Epithelial cell of prostate (primary cell): ENCODE results near the gene ASB15.

Experiments used
- DNase-seq: peaks from one replicate; pipeline ENCODE4 v3.0.0-alpha.2; 2011; ENCODE audit warnings: low read depth, low spot score
- H3K27ac ChIP-seq: fragments of 450-650 bp; 2 replicates; pipeline ENCODE4 v1.5.1; 2017; ENCODE audit warnings: mild to moderate bottlenecking

Gene ASB15

DNA sequence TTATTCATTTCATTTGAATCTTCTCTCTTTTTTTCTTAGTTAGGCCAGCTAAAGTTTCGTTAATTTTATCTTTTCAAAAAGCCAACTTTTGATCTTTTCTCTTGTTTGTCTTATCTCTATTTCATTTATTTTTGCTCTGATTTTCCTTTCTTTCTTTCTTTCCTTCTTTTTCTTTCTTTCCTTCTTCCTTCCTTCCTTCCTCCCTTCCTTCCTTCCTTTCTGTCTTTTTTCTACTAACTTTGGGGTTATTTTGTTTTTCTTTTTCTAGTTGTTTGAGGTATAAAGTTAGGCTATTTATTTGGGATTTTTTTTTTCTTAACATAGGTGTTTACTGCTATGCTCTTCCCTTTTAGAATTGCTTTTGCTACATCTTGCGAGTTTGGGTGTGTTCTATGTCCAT lies 13.2 kb upstream of the ASB15 start:
- H3K27ac ChIP-seq, result no peak overlapping the region
- DNase-seq, result no peak

DNA sequence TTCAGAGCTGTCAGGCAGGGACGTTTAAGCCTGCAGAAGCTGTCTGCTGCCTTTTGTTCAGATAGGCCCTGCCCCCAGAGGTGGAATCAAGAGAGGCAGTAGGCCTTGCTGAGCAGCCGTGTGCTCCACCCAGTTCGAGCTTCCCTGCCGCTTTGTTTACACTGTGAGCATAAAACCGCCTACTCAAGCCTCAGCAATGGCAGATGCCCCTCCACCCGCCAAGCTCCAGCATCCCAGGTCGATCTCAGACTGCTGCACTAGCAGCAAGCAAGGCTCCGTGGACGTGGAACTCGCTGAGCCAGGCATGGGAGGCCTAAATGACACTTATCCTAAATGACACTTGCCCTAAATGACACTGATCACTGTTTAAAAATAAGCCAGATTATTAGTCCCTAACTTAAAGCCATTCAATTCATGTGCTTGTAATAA lies 6.8 kb upstream of the ASB15 start:
- peak; percentile 8 for DNase-seq
- no peak overlapping the region for H3K27ac ChIP-seq

DNA sequence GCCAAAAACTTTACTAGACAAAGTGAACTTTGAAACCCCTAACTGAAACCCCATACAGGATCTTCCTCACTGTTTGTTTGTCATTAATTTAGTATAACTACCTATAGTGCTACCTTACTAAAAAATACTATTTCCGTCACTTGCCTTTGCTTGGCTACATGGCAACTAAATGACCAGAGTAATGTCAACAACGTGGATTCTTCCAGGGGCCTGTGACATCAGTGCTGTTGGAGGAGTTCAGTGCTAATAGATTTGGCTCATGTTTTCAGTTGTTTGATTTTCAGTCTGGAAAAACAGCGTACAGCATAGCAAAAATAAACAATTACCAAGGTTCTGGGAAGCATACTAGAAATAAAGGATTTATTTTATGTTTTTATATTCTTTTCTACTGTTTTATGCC lies 3.0 kb upstream of the ASB15 start:
- no peak overlapping the region for H3K27ac ChIP-seq
- no peak for DNase-seq

DNA sequence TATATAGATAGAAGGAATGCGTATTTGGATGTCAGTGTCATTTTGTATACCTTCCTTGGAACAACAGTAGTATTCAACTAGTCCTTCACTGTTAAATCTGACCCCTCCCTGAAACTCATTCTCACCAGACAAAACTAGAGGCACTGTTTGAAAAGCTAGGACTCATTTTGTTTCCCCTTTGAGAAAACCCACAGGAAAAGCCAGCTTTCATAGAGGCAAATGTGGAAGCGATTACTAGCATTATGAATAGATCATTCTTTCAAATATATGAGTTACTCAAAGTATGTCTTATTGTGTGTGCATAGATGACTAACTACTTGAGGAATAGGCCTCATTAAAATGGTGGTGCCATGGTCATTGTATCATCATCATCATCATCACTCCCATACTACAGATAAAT lies 1.9 kb upstream of the ASB15 start:
- no peak for DNase-seq
- H3K27ac ChIP-seq, result no peak overlapping the region

DNA sequence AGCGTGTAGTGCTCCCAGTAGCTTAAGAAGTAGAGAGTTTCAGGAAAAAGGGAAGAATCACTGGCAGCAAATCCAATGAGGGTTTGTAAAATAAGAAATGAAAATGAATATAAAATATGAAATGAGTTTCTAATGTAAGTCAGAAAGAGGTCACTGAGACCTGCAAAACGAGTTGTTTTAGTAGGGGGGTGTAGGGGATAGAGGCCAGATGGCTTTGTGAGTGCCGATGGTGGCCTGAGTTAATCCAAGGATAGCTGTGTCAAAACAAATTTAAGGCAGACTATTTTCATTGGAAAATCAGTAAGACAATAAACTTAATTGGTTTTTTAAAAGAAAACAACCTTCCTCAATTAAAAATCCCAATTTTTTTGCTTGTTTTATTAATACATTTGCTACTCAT lies 745 bp upstream of the ASB15 start:
- no peak overlapping the region for H3K27ac ChIP-seq
- no peak for DNase-seq

DNA sequence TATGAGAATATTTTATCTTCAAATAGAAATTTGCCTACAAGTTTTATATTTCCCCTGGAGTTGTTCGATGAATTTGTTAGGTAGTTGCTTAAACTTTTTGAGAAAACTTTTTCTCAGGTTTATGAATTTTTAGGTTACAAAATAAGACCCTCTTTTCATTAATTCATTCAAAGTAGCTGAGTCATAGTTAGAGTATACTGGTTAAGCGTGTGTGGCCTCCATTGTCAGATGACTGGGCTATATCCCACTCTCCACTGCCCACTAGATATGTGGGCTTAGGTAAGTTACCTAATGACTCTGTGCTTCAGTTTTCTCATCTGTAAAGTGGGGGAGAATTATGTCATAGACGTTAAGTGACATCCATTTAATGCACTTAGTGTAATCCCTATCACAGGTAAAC lies 1.0 kb downstream of the ASB15 start:
- DNase-seq, result no peak

DNA sequence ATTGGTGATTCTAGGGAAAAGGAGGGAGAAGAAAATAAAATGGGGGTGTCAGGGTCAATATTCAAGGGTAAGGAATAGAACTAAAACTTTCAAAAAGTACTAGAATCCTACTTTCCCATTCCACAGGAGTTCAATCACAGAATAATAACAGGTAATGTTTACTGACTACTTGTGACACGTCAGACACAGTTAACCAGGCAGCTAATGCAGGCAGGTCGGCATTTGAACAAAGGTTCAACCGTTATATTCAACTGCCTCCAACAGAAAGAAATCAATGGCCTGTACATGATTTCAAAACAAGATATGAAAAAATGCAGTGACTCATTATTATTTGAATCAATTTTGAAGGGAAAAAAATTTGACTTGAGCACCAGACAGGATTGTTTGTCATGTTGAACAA lies 3.1 kb downstream of the ASB15 start:
- DNase-seq, result no peak

More for the DNA sequence above, 1.0 kb downstream of the ASB15 start:
- no peak overlapping the region for H3K27ac ChIP-seq

DNA sequence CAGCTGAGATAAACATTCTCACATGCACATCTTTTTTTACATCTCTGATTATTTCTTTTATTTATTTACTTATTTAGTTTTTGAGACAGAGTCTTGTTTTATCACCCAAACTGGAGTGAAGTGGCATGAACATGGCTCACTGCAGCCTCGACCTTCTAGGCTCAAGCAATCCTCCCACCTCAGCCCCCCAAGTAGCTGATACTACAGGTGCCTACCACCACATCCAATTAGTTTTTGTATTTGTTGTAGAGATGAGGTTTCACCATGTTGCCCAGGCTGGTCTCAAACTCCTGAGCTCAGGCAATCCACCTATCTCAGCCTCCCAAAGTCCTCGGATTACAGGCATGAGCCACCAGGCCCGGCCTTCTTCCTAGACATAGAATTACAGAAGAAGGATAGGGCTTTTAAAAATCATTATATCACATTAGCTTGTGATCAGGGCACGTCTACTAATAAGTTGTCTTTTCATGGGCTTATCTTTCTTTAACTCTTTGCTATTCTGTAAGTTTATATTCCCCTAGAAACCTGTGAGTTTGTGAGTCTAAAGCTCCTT lies 5.9 kb downstream of the ASB15 start:
- H3K27ac ChIP-seq, result no peak overlapping the region
- DNase-seq, result no peak

More for the DNA sequence above, 3.1 kb downstream of the ASB15 start:
- no peak overlapping the region for H3K27ac ChIP-seq

DNA sequence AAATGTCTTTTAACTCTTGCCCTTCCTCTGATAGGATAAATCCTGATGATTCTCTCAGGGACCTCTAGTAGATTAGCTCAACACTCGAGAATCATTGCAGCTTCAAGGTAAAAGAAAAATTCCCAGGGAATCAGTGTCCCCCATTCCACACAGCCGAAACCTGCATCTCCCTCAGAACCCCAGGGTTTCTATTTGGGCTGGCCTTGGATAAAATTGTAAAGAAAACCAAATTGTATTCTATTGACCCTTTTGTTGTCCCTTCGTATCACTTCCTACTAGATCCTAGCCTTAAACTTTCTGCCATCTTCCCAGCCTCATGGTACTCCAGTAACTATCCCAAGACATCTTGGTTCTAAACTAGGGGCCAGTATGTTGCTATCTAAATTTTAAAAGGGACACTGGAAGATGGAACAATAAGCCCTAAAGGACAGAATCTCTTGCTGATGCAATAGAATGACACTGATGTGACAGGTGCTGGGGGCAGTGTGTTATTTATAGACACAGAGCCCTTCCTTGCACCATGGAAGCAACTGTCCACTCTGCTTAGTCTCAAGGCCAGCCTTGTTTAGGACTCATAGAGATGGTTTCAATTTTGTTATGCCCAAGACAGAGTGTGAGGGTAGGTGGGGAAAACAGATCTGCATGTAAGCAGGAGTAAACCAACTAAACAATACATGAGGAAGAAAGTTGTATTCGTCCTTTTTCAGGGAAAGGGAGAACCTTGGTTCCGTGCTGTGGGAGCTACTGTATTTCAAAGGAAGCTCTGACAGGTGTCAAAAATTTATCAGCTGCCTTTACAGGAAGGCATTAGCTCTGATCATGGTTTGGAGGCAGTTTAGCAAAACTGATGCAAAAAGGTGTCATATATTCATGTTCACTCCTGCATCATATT lies 7.6 kb downstream of the ASB15 start:
- H3K27ac ChIP-seq, result no peak overlapping the region
- no peak for DNase-seq

DNA sequence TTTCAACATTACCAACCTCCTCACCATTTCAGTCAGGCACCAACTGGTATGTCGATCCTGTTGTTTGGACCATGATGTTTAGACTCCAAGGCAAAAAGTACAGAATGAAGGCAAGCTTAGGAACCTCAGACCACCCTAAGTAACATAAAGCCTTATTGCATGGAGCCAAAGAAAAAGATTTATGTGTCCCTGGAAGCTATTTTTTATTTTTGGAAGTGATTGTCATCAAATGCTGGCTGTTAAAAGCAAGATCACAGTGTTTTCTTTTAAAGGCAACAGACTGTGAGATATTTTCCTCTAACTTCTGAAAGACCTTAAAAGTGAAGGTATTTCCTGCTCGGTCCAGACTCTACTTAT lies 8.2 kb downstream of the ASB15 start:
- H3K27ac ChIP-seq, result no peak overlapping the region
- no peak for DNase-seq

DNA sequence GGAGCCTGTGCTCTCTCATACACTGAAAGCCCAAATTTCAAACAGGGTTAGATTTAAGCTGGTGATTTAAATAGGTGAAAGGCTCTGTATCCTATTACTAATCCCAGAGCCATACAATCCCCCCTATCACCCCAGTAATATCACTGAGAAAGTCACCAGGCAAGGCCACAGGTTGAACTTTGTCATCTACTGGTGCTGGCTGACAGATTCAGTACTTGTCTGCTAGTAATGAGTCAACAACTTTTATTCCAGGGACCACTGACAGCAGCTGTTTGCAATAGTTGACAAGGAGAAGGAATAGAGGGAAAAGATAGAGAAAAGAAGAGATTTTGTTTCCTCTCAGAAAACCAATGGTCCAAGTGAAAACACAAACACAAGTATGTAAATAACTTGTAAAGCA lies 10.4 kb downstream of the ASB15 start:
- no peak for DNase-seq
- no peak overlapping the region for H3K27ac ChIP-seq

DNA sequence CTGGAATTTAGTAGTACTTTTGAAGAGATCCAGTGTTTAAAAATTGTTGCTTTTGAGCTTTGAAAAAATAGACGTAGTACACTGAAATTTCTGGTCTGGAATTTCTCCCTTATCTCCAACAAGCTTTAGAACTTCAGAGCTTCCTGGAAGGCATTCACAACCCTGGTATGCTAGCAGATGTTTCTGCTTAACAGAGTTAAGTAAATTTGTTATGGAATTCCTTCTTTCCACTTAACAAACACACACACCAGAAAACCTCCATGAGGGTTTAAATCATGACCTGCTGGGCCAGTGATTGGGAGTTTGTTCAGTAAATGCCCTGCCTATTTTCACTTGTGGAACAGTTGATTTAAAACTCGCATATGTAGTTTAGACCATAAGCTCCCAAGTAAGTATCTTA lies 13.7 kb downstream of the ASB15 start:
- H3K27ac ChIP-seq, result no peak overlapping the region
- no peak for DNase-seq

DNA sequence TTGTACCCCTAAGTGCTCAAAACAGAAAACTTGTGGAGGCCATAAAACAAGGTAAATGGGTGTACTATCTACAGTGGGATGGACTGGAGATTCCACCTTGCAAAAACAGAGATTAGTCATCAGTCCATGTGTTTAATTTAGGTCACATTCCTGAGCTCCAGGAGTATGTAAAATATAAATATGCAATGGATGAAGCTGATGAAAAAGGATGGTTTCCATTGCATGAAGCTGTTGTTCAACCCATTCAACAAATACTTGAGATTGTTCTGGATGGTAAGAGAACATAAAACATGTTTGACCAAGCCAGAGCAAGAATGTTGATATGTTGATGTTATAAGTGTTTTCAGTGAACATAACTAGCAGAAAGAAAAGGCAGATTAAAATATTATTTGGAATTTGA lies 14.6 kb downstream of the ASB15 start:
- no peak for DNase-seq
- no peak overlapping the region for H3K27ac ChIP-seq

DNA sequence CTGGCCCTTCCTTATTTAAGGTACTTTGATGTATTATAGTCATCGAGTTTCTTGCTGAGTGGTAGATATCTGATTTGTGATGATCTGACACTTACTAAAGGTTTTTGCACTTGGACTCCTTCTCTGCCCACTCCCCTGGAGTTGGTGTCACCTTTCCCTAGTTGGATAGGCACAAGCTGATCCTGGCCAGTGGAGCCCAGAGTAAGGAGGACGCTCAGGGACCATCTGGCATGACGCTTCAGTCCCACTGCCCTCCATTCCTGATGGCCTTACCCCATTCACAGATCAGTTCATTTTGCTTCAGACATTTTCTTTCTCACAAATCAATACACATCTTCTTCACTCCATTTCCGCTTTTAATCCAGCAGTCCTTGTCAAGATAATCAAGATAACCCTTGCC lies 20.1 kb downstream of the ASB15 start:
- DNase-seq, result no peak
- no peak overlapping the region for H3K27ac ChIP-seq

DNA sequence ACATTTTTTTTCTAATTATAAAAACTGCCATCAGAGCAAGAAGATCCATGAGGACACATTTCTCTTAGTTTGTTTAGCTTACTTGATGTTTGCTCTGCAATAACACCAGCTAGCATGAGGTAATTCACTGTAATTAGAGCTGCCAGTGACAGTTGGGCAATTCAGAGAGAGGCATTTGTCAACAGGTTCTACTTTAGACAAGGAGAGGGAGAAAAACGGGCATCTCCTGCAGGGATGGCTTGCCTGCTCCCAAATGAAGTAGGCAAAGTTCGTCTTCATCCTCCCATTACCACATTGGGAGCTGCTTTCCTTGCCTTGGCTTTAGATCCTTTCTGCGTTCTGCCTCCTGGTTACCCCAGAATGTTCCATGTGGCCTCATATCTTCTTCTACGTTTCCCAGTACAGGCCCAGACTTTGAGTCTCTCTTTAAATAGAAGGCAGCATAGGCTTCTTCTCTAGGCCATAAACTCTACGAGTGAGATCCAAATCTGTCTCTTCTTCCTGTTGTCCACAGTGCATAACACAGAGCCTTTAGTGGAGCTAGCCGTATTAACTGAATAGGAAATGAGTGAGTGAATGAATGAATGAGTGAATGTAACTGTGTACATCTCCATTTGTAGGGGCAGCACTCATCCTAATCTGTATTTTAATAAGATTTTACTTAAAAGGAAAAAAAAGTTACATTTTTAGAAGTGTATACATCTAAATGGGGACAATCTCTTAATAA lies 21.2 kb downstream of the ASB15 start:
- H3K27ac ChIP-seq, result no peak overlapping the region
- no peak for DNase-seq

DNA sequence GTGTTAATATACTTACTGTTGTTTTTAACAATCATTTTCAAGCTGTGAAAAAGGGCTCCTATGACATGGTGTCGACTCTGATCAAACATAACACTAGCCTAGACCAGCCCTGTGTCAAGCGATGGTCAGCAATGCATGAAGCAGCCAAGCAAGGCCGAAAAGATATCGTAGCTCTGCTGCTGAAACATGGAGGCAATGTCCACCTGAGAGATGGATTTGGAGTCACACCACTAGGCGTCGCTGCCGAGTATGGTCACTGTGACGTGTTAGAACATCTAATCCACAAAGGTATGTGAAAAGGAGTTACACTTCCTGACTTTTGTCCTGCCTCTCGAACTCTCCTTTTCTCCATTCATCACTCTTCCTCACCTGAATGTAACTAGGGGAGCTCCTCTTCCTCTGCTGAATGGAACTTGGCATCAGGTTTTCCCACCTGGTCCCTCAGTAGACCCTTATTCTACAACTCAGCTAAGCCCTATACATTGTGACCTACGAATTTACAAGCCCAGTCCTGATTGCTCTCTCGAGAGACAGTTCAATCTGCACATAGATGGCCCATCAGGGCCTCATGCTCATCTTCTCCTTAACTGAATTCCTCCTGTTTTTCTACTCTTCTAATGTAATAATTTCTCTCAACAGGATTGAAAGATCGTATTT lies 23.0 kb downstream of the ASB15 start:
- H3K27ac ChIP-seq, result no peak overlapping the region
- no peak for DNase-seq

DNA sequence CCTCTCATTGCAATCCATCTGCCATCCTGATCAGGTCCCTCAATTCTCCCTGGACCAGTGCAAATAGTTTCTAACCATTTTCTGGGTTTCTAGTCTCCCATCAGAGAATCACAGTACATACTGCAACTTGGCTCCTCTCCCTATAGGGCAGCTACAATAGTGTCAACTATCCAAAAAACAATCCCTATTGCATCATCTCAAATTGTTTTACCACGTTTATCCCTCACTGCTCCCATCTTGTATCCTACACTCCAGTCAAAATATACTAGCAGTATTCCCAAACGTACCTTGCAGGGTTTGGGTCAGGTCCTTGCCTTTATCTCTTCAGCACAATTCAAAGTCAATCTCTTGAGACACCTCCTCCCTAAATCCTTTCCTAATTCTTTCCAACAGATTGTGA lies 23.6 kb downstream of the ASB15 start:
- no peak overlapping the region for H3K27ac ChIP-seq

DNA sequence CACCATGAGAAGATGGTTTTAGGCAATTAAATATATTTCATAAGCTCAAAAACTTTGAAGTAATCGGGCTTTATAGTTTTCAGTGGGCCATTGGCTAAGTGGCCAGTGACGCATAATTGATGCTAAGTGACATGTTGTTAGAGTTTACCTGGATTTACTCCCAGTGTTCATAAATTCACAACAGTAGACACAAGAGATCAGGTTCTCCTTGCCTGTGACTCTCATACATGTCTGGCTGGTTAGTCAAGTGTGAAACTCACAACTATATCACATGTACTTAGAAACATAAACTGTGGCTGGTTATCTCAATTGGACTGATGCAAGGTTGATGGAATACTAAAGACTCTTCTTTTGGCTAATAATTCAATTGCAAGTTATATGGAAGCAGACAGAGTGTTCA lies 26.2 kb downstream of the ASB15 start:
- no peak overlapping the region for H3K27ac ChIP-seq
- DNase-seq, result no peak

More for the DNA sequence above, 23.6 kb downstream of the ASB15 start:
- no peak for DNase-seq

DNA sequence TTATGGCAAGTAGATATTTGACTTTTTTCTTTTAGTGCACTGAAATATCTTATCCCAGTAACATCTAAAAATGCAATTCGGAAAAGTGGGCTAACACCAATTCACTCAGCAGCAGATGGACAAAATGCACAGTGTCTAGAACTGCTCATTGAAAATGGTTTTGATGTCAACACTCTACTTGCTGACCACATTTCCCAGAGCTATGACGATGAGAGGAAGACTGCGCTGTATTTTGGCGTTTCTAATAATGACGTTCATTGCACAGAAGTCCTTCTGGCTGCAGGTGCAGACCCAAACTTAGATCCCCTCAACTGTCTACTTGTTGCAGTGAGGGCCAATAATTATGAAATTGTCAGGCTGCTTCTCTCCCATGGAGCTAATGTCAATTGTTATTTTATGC lies 27.2 kb downstream of the ASB15 start:
- no peak for DNase-seq
- no peak overlapping the region for H3K27ac ChIP-seq

DNA sequence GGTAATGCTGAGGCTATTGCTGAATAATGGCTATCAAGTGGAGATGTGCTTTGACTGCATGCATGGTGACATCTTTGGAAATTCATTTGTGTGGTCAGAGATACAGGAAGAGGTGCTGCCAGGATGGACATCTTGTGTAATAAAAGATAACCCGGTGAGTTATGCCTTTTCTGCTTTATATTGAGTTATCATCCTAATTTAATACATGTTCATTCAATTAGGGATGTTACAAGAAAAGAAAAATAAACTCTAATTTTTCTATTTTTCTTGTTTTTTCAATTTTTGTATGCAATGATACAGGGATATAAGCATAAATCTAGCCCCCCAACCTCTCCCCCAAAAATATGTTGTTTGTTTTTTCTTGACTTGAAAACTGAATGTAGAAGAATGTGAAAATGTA lies 27.7 kb downstream of the ASB15 start:
- no peak overlapping the region for H3K27ac ChIP-seq
- no peak for DNase-seq

DNA sequence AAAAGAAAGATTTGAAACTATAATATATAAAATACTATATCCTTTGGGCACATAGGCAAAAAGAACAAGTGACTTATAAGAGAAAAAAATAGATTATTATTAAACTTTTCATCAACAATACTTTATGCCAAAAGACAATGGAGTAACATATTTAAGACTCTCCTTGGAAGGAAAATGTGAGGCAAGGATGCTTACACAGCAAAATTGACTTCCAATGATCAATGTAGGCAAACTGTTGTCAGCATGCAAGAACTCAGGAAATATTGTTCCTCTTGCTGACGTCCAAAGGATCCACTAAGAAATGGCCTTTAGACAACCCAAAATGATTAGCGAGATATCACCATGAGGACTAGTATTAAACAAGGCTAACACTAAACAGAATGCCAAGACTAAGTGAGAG lies 31.2 kb downstream of the ASB15 start:
- no peak overlapping the region for H3K27ac ChIP-seq
- DNase-seq, result no peak
